Fibroblast of lung (primary cell): ENCODE data around the gene TBC1D9. TPM values are rescaled to one million over a fixed set of nuclear protein-coding genes. Genes with fewer than 3 reads are reported as not detected.

Experiments used
- DNase-seq, 2 donors: peaks; one replicate each; pipeline versions ENCODE4 v3.0.0 to v3.0.0-alpha.2; 2010; ENCODE audit warnings: low read depth in 2 of 2
- H2AFZ ChIP-seq: 2 replicates; pipeline ENCODE4 v1.5.1; 2012; ENCODE audit warnings: low read length, control low read depth, inconsistent platforms
- H3K27ac ChIP-seq: 2 replicates; pipeline ENCODE4 v1.5.1; 2011; ENCODE audit warnings: low read length, control low read depth; ENCODE audit not compliant: insufficient read depth
- H3K27me3 ChIP-seq: 2 replicates; pipeline ENCODE4 v1.5.1; 2011; ENCODE audit warnings: mild to moderate bottlenecking, low read length; ENCODE audit not compliant: control insufficient read depth, insufficient read depth
- H3K36me3 ChIP-seq: 2 replicates; pipeline ENCODE4 v1.5.1; 2011; ENCODE audit warnings: low read length; ENCODE audit not compliant: control insufficient read depth, insufficient read depth
- H3K4me1 ChIP-seq: 2 replicates; pipeline ENCODE4 v1.5.1; 2011; ENCODE audit warnings: low read length; ENCODE audit not compliant: control insufficient read depth, insufficient read depth; ENCODE audit errors: extremely low read depth
- H3K4me2 ChIP-seq: 2 replicates; pipeline ENCODE4 v1.5.1; 2011; ENCODE audit warnings: low read length, control low read depth; ENCODE audit not compliant: insufficient read depth; ENCODE audit errors: extremely low read depth
- H3K4me3 ChIP-seq, 4 experiments: fragments of 200-600 bp in 1 of 4; sonication (generic) in 1 of 4; replicated peaks in 1 of 4; 2 replicates each; pipeline ENCODE4 v1.5.1; 2011 to 2016; ENCODE audit warnings: low read length in 4 of 4, low read depth in 3 of 4, mild to moderate bottlenecking in 3 of 4, control low read depth in 2 of 4, inconsistent platforms in 1 of 4, mixed read lengths in 1 of 4; ENCODE audit not compliant: insufficient read depth in 1 of 4; ENCODE audit errors: control extremely low read depth in 1 of 4
- H3K79me2 ChIP-seq: 2 replicates; pipeline ENCODE4 v1.5.1; 2012; ENCODE audit warnings: mild to moderate bottlenecking, low read length, inconsistent platforms; ENCODE audit not compliant: control insufficient read depth, insufficient read depth
- H3K9ac ChIP-seq: 2 replicates; pipeline ENCODE4 v1.5.1; 2011; ENCODE audit warnings: mild to moderate bottlenecking, low read length, control low read depth; ENCODE audit not compliant: insufficient read depth
- H3K9me3 ChIP-seq: 2 replicates; pipeline ENCODE4 v1.5.1; 2012; ENCODE audit warnings: low read depth, low read length; ENCODE audit not compliant: control insufficient read depth, insufficient read depth
- H4K20me1 ChIP-seq: 2 replicates; pipeline ENCODE4 v1.5.1; 2011; ENCODE audit warnings: low read length; ENCODE audit not compliant: control insufficient read depth, insufficient read depth; ENCODE audit errors: extremely low read depth
- CTCF ChIP-seq, 2 donors: IDR thresholded peaks in 1 of 2; conservative IDR thresholded peaks in 1 of 2; 1 replicate in 1 of 2; 2 replicates in 1 of 2; pipeline ENCODE4 v1.5.1; 2011 to 2012; ENCODE audit warnings: low read length in 2 of 2, control low read depth in 1 of 2, inconsistent platforms in 1 of 2, low read depth in 1 of 2, mild to moderate bottlenecking in 1 of 2
- EZH2 ChIP-seq: IDR thresholded peaks from 2 replicates; pipeline ENCODE4 v1.5.1; 2012; ENCODE audit warnings: low read length, control low read depth, mild to moderate bottlenecking; ENCODE audit errors: missing control alignments
- polyA plus RNA-seq, 2 donors: library from polyadenylated mRNA; depleted of rRNA in 1 of 2; stranded (reverse) in 1 of 2; unstranded in 1 of 2; fragments of >200 nt; gene quantifications; 2 replicates each; pipeline ENCODE4 v1.2.1, GENCODE V29; 2011 to 2012; ENCODE audit warnings: missing spikeins in 1 of 2
- total RNA-seq: library from RNA; depleted of rRNA; stranded (reverse); fragments of >200 nt; gene quantifications from 2 replicates; pipeline ENCODE4 v1.2.1, GENCODE V29; 2014

Gene TBC1D9
- total and polyA plus RNA-seq, 2 donors (not counting 1 experiment from before 2014, with no cell fraction given): 18.6 to 36.3 TPM

DNA sequence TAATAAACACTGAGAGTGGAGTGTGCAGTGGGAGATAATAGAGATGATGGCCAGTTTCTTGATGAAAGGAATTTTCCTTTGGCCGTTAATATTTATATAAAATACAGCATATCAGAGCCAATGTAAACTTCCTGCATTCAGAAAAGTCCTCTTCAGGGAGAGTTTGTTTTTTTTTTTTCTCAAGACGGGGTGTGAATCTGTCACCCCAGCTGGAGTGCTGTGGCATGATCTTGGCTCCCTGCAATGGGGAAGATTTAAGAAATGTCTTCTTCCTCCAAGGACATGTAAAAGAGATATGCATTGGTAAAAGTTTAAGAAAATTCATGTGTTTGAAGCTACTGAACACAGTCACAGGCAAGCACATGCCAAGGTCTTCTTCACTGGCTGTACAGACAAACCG, 25.4 kb upstream of the TBC1D9 start:
- H3K4me2 ChIP-seq: no peak overlapping the region
- no peak overlapping the region for H3K9ac ChIP-seq
- H3K36me3 ChIP-seq: no peaks in the 10 kb centered on the region
- no peaks in the 10 kb centered on the region for H4K20me1 ChIP-seq
- H3K27me3 ChIP-seq: no peaks in the 10 kb centered on the region
- no peak overlapping the region for H2AFZ ChIP-seq
- H3K9me3 ChIP-seq: no peaks in the 10 kb centered on the region
- peak in 1 of 2 donors; percentile 17 for DNase-seq
- no peaks in the 10 kb centered on the region for H3K4me1 ChIP-seq
- no peaks in the 10 kb centered on the region for H3K79me2 ChIP-seq
- H3K27ac ChIP-seq: no peak overlapping the region
- no peak overlapping the region for H3K4me3 ChIP-seq
- no peak for TF ChIP-seq EZH2

- DNase-seq: no peak
- TF ChIP-seq CTCF (conservative IDR thresholded peaks at IDR 0.05 in 1 of 2, IDR thresholded peaks at IDR 0.05 in 1 of 2; ENCODE audit: low read depth in 1 of 2, low read length in 2 of 2) (no peak), EZH2 (no peak)
- Histone ChIP-seq H3K9me3 (no peaks in the 10 kb centered on the region), H4K20me1 (no peaks in the 10 kb centered on the region), H3K79me2 (no peaks in the 10 kb centered on the region), H3K27ac (no peak overlapping the region), H3K36me3 (no peaks in the 10 kb centered on the region), H3K4me2 (no peak overlapping the region), H2AFZ (no peak overlapping the region), H3K9ac (no peak overlapping the region), H3K27me3 (no peaks in the 10 kb centered on the region), H3K4me1 (no peaks in the 10 kb centered on the region), H3K4me3 (no peak overlapping the region)
Measured at GRCh38 chr4:140777894-140778293, 21.7 kb upstream of the TBC1D9 start.

DNA sequence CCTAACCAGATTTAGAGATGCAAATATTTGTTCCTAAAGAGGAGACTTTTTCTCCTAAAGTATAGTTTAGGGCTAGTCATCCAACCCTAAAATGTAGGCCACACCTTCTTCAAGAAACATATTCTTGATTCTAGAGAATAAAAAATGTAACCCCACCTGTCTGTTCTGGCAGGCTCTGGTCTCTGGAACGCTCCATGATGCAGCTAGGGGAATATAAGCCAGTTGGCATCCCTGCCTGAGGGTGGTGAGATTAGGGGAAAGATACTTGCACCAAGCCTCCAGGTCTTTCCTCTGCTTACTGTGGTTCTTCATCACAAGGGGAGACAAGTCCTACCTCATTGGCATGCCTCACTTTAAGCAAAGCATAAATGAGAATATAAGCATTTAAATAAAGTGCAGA, 21.2 kb upstream of the TBC1D9 start:
- no peaks in the 10 kb centered on the region for H3K79me2 ChIP-seq
- H3K4me1 ChIP-seq: no peaks in the 10 kb centered on the region

More for the DNA sequence above, 21.2 kb upstream of the TBC1D9 start:
- Histone ChIP-seq H3K36me3 (no peaks in the 10 kb centered on the region), H4K20me1 (no peaks in the 10 kb centered on the region), H3K9me3 (no peaks in the 10 kb centered on the region), H3K9ac (no peak overlapping the region), H3K27me3 (no peaks in the 10 kb centered on the region), H2AFZ (no peak overlapping the region), H3K27ac (no peak overlapping the region), H3K4me3 (no peak overlapping the region), H3K4me2 (no peak overlapping the region)
- no peak for TF ChIP-seq EZH2
- no peak for TF ChIP-seq CTCF (conservative IDR thresholded peaks at IDR 0.05 in 1 of 2, IDR thresholded peaks at IDR 0.05 in 1 of 2; ENCODE audit: low read depth in 1 of 2, low read length in 2 of 2)
- DNase-seq: no peak
